Measurements from ENCODE around the gene SUSD1. TPM values are rescaled to one million over a fixed set of nuclear protein-coding genes. Genes with fewer than 3 reads are reported as not detected.

Gene SUSD1
- polyA plus RNA-seq, 2 donors: 1.2 to 1.8 TPM

- Histone ChIP-seq H3K27me3 (ENCODE audit: control insufficient read depth in 1 of 2, insufficient read depth in 2 of 2, low read length in 2 of 2) (no peaks in the 10 kb centered on the region), H3K36me3 (ENCODE audit: control insufficient read depth in 2 of 2, insufficient read depth in 2 of 2, low read length in 1 of 2) (peaks cover 0 to 4% of the 10 kb centered on the region in 2 donors), H3K4me3 (ENCODE audit: low read depth in 1 of 2, low read length in 2 of 2) (no peak overlapping the region), H3K4me1 (ENCODE audit: control insufficient read depth in 2 of 2, insufficient read depth in 2 of 2, low read length in 1 of 2) (peaks cover 0 to 3% of the 10 kb centered on the region in 2 donors), H3K9me3 (ENCODE audit: control insufficient read depth in 2 of 2, insufficient read depth in 1 of 2, low read depth in 1 of 2, low read length in 1 of 2) (no peaks in the 10 kb centered on the region), H3K27ac (ENCODE audit: low read depth in 2 of 2, low read length in 1 of 2) (no peak overlapping the region)
- 87 to 96% methylated on average over 5 of the region's 5 CpGs for WGBS, 2 donors
These were observed 50.9 kb downstream of the SUSD1 start for GRCh38 chr9:112124156-112124555.

- Histone ChIP-seq H3K4me3 (ENCODE audit: low read depth in 1 of 2, low read length in 2 of 2) (no peak overlapping the region), H3K4me1 (ENCODE audit: control insufficient read depth in 2 of 2, insufficient read depth in 2 of 2, low read length in 1 of 2) (peaks cover 0 to 3% of the 10 kb centered on the region in 2 donors), H3K27ac (ENCODE audit: low read depth in 2 of 2, low read length in 1 of 2) (no peak overlapping the region), H3K36me3 (ENCODE audit: control insufficient read depth in 2 of 2, insufficient read depth in 2 of 2, low read length in 1 of 2) (peaks cover 0 to 4% of the 10 kb centered on the region in 2 donors), H3K27me3 (ENCODE audit: control insufficient read depth in 1 of 2, insufficient read depth in 2 of 2, low read length in 2 of 2) (no peaks in the 10 kb centered on the region), H3K9me3 (ENCODE audit: control insufficient read depth in 2 of 2, insufficient read depth in 1 of 2, low read depth in 1 of 2, low read length in 1 of 2) (no peaks in the 10 kb centered on the region)
- 90 to 93% methylated on average over 4 of the region's 4 CpGs for WGBS, 2 donors
These were observed 53.5 kb downstream of the SUSD1 start for GRCh38 chr9:112121633-112122032.

GRCh38 chr9:112120439-112120925 is 54.6 kb downstream of the SUSD1 start:
- no peak overlapping the region for H3K27ac ChIP-seq (ENCODE audit: low read depth in 2 of 2, low read length in 1 of 2)
- WGBS, 2 donors: 52 to 72% methylated on average over 2 of the region's 2 CpGs
- H3K36me3 ChIP-seq (ENCODE audit: control insufficient read depth in 2 of 2, insufficient read depth in 2 of 2, low read length in 1 of 2): peaks cover 0 to 4% of the 10 kb centered on the region in 2 donors
- H3K4me1 ChIP-seq (ENCODE audit: control insufficient read depth in 2 of 2, insufficient read depth in 2 of 2, low read length in 1 of 2): peaks cover 0 to 3% of the 10 kb centered on the region in 2 donors
- H3K4me3 ChIP-seq (ENCODE audit: low read depth in 1 of 2, low read length in 2 of 2): no peak overlapping the region
- H3K27me3 ChIP-seq (ENCODE audit: control insufficient read depth in 1 of 2, insufficient read depth in 2 of 2, low read length in 2 of 2): no peaks in the 10 kb centered on the region
- H3K9me3 ChIP-seq (ENCODE audit: control insufficient read depth in 2 of 2, insufficient read depth in 1 of 2, low read depth in 1 of 2, low read length in 1 of 2): no peaks in the 10 kb centered on the region

- Histone ChIP-seq H3K4me1 (ENCODE audit: control insufficient read depth in 2 of 2, insufficient read depth in 2 of 2, low read length in 1 of 2) (peaks cover 0 to 3% of the 10 kb centered on the region in 2 donors), H3K36me3 (ENCODE audit: control insufficient read depth in 2 of 2, insufficient read depth in 2 of 2, low read length in 1 of 2) (peaks cover 0 to 4% of the 10 kb centered on the region in 2 donors), H3K9me3 (ENCODE audit: control insufficient read depth in 2 of 2, insufficient read depth in 1 of 2, low read depth in 1 of 2, low read length in 1 of 2) (no peaks in the 10 kb centered on the region), H3K27ac (ENCODE audit: low read depth in 2 of 2, low read length in 1 of 2) (no peak overlapping the region), H3K27me3 (ENCODE audit: control insufficient read depth in 1 of 2, insufficient read depth in 2 of 2, low read length in 2 of 2) (no peaks in the 10 kb centered on the region), H3K4me3 (ENCODE audit: low read depth in 1 of 2, low read length in 2 of 2) (no peak overlapping the region)
- 71 to 79% methylated on average over 6 of the region's 6 CpGs for WGBS, 2 donors
These were observed 55.1 kb downstream of the SUSD1 start for GRCh38 chr9:112120030-112120341.

GRCh38 chr9:112119225-112120029 is 55.7 kb downstream of the SUSD1 start:
- Histone ChIP-seq H3K36me3 (ENCODE audit: control insufficient read depth in 2 of 2, insufficient read depth in 2 of 2, low read length in 1 of 2) (peaks cover 0 to 4% of the 10 kb centered on the region in 2 donors), H3K4me3 (ENCODE audit: low read depth in 1 of 2, low read length in 2 of 2) (no peak overlapping the region), H3K27me3 (ENCODE audit: control insufficient read depth in 1 of 2, insufficient read depth in 2 of 2, low read length in 2 of 2) (no peaks in the 10 kb centered on the region), H3K9me3 (ENCODE audit: control insufficient read depth in 2 of 2, insufficient read depth in 1 of 2, low read depth in 1 of 2, low read length in 1 of 2) (no peaks in the 10 kb centered on the region), H3K4me1 (ENCODE audit: control insufficient read depth in 2 of 2, insufficient read depth in 2 of 2, low read length in 1 of 2) (peaks cover 0 to 3% of the 10 kb centered on the region in 2 donors), H3K27ac (ENCODE audit: low read depth in 2 of 2, low read length in 1 of 2) (no peak overlapping the region)
- 50 to 57% methylated on average over 10 of the region's 10 CpGs for WGBS, 2 donors

GRCh38 chr9:112118009-112118408 is 57.1 kb downstream of the SUSD1 start:
- WGBS, 2 donors: 92 to 93% methylated on average over 1 of the region's 1 CpG

GRCh38 chr9:112115970-112116753 is 58.9 kb downstream of the SUSD1 start:
- Histone ChIP-seq H3K4me1 (ENCODE audit: control insufficient read depth in 2 of 2, insufficient read depth in 2 of 2, low read length in 1 of 2) (peaks cover 0 to 3% of the 10 kb centered on the region in 2 donors), H3K4me3 (ENCODE audit: low read depth in 1 of 2, low read length in 2 of 2) (no peak overlapping the region), H3K9me3 (ENCODE audit: control insufficient read depth in 2 of 2, insufficient read depth in 1 of 2, low read depth in 1 of 2, low read length in 1 of 2) (no peaks in the 10 kb centered on the region), H3K27ac (ENCODE audit: low read depth in 2 of 2, low read length in 1 of 2) (no peak overlapping the region), H3K36me3 (ENCODE audit: control insufficient read depth in 2 of 2, insufficient read depth in 2 of 2, low read length in 1 of 2) (peaks cover 0 to 5% of the 10 kb centered on the region in 2 donors), H3K27me3 (ENCODE audit: control insufficient read depth in 1 of 2, insufficient read depth in 2 of 2, low read length in 2 of 2) (no peaks in the 10 kb centered on the region)
- 76 to 88% methylated on average over 3 of the region's 3 CpGs for WGBS, 2 donors

More at GRCh38 chr9:112118009-112118408, 57.1 kb downstream of the SUSD1 start:
- no peaks in the 10 kb centered on the region for H3K9me3 ChIP-seq (ENCODE audit: control insufficient read depth in 2 of 2, insufficient read depth in 1 of 2, low read depth in 1 of 2, low read length in 1 of 2)
- peaks cover 0 to 3% of the 10 kb centered on the region in 2 donors for H3K4me1 ChIP-seq (ENCODE audit: control insufficient read depth in 2 of 2, insufficient read depth in 2 of 2, low read length in 1 of 2)
- H3K4me3 ChIP-seq (ENCODE audit: low read depth in 1 of 2, low read length in 2 of 2): no peak overlapping the region
- H3K27me3 ChIP-seq (ENCODE audit: control insufficient read depth in 1 of 2, insufficient read depth in 2 of 2, low read length in 2 of 2): no peaks in the 10 kb centered on the region
- no peaks in the 10 kb centered on the region for H3K36me3 ChIP-seq (ENCODE audit: control insufficient read depth in 2 of 2, insufficient read depth in 2 of 2, low read length in 1 of 2)
- no peak overlapping the region for H3K27ac ChIP-seq (ENCODE audit: low read depth in 2 of 2, low read length in 1 of 2)

- no peak overlapping the region for H3K27ac ChIP-seq (ENCODE audit: low read depth in 2 of 2, low read length in 1 of 2)
- peaks cover 0 to 5% of the 10 kb centered on the region in 2 donors for H3K36me3 ChIP-seq (ENCODE audit: control insufficient read depth in 2 of 2, insufficient read depth in 2 of 2, low read length in 1 of 2)
- 66 to 81% methylated on average over 3 of the region's 3 CpGs for WGBS, 2 donors
- no peaks in the 10 kb centered on the region for H3K9me3 ChIP-seq (ENCODE audit: control insufficient read depth in 2 of 2, insufficient read depth in 1 of 2, low read depth in 1 of 2, low read length in 1 of 2)
- peaks cover 2 to 3% of the 10 kb centered on the region in 2 donors for H3K4me1 ChIP-seq (ENCODE audit: control insufficient read depth in 2 of 2, insufficient read depth in 2 of 2, low read length in 1 of 2)
- H3K4me3 ChIP-seq (ENCODE audit: low read depth in 1 of 2, low read length in 2 of 2): no peak overlapping the region
- no peaks in the 10 kb centered on the region for H3K27me3 ChIP-seq (ENCODE audit: control insufficient read depth in 1 of 2, insufficient read depth in 2 of 2, low read length in 2 of 2)
These were observed 60.0 kb downstream of the SUSD1 start for GRCh38 chr9:112115109-112115508.

GRCh38 chr9:112112941-112113681 is 62.0 kb downstream of the SUSD1 start:
- no peaks in the 10 kb centered on the region for H3K27me3 ChIP-seq (ENCODE audit: control insufficient read depth in 1 of 2, insufficient read depth in 2 of 2, low read length in 2 of 2)
- peaks cover 0 to 2% of the 10 kb centered on the region in 2 donors for H3K4me1 ChIP-seq (ENCODE audit: control insufficient read depth in 2 of 2, insufficient read depth in 2 of 2, low read length in 1 of 2)
- H3K27ac ChIP-seq (ENCODE audit: low read depth in 2 of 2, low read length in 1 of 2): peak overlapping the region; percentile 51 to 78
- H3K36me3 ChIP-seq (ENCODE audit: control insufficient read depth in 2 of 2, insufficient read depth in 2 of 2, low read length in 1 of 2): peaks cover 0 to 5% of the 10 kb centered on the region in 2 donors
- WGBS, 2 donors: 71 to 85% methylated on average over 4 of the region's 4 CpGs
- H3K9me3 ChIP-seq (ENCODE audit: control insufficient read depth in 2 of 2, insufficient read depth in 1 of 2, low read depth in 1 of 2, low read length in 1 of 2): no peaks in the 10 kb centered on the region
- H3K4me3 ChIP-seq (ENCODE audit: low read depth in 1 of 2, low read length in 2 of 2): no peak overlapping the region

All from esophagus (tissue), 2 donors.